Activated T-helper 17 cell treated with anti-CD3 and anti-CD28 coated beads, Interleukin-2, amount 50 U/mL, for 72 hours (primary cell): ENCODE measurements around the gene HYAL3. TPM values are rescaled to one million over a fixed set of nuclear protein-coding genes. Genes with fewer than 3 reads are reported as not detected.

Experiments used
- ATAC-seq: fragments of 150-1000 bp; cut with Tn5 transposase; replicated peaks from 2 replicates; pipeline ENCODE4 v1.10.0; 2021; ENCODE audit warnings: mild to moderate bottlenecking, moderate library complexity
- H3K27ac Mint-ChIP-seq: one replicate; pipeline ENCODE4 v1.8.0; 2022; ENCODE audit warnings: mixed read lengths
- H3K27me3 Mint-ChIP-seq: one replicate; pipeline ENCODE4 v1.8.0; 2022; ENCODE audit warnings: mixed read lengths
- H3K36me3 Mint-ChIP-seq: one replicate; pipeline ENCODE4 v1.8.0; 2022; ENCODE audit warnings: low read depth, mild to moderate bottlenecking, mixed read lengths
- H3K4me1 Mint-ChIP-seq: one replicate; pipeline ENCODE4 v1.8.0; 2022; ENCODE audit warnings: mixed read lengths
- H3K4me3 Mint-ChIP-seq: one replicate; pipeline ENCODE4 v1.8.0; 2022; ENCODE audit warnings: mild to moderate bottlenecking, mixed read lengths
- H3K9me3 Mint-ChIP-seq: one replicate; pipeline ENCODE4 v1.8.0; 2022; ENCODE audit warnings: mixed read lengths
- total RNA-seq, 2 donors: library from RNA; stranded (reverse); gene quantifications; one replicate each; pipeline ENCODE4 v1.2.3, GENCODE V29; 2022

The HYAL3 gene
- total RNA-seq, 2 donors from 2014 or later, result 12.2 to 13.0 TPM

DNA sequence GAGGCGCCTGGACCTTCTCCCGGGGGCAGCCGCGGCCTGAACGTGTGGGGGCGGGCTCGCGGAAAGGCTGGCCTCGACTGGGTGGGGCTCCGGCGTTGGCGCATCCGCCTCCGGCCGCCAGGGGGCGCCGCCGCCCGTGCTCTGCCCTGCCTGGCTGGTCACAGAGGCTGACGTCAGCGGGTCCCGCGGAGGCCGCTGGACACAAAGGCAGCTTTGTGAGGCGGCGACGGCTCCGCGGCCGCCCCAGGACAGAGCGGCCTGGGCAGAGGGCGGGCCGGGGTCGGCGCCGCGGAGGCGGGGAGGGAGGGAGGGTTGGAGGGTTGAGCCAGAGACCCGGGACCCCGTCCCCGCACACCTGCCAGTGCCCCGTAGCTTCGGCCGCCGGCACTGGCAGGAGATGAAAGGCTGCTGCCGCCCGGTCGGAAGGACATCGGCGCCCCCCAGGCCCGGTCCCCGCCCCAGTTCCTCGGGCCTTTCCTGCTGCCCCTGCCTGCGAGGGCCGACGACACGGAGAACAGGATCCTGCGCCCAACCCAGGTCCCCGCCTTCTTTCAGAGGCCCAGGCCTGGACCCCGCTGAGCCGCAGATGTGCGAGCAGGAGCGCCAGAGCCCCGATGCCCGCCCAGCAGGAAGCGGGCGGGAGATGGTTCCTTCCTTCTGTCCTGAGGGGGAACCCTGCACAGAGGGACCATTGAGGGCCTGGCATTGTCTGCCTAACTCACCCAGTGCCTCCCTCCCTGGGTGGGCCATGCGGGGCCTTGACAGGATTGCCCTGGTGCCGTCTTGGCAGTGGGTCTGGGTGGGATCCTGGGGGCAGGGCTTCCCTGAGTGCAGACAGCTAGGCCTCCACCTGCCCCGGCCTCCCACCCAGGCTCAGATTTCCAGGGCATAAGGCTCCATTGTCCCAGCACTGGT lies 38.9 kb downstream of the HYAL3 start:
- H3K4me3 Mint-ChIP-seq, result peak overlapping the region; percentile 68
- no peaks in the 10 kb centered on the region for H3K27me3 Mint-ChIP-seq
- peak; percentile 96 for ATAC-seq
- peak overlapping the region; percentile 63 for H3K27ac Mint-ChIP-seq
- no peaks in the 10 kb centered on the region for H3K9me3 Mint-ChIP-seq
- no peaks in the 10 kb centered on the region for H3K4me1 Mint-ChIP-seq
- peaks cover 47% of the 10 kb centered on the region for H3K36me3 Mint-ChIP-seq

DNA sequence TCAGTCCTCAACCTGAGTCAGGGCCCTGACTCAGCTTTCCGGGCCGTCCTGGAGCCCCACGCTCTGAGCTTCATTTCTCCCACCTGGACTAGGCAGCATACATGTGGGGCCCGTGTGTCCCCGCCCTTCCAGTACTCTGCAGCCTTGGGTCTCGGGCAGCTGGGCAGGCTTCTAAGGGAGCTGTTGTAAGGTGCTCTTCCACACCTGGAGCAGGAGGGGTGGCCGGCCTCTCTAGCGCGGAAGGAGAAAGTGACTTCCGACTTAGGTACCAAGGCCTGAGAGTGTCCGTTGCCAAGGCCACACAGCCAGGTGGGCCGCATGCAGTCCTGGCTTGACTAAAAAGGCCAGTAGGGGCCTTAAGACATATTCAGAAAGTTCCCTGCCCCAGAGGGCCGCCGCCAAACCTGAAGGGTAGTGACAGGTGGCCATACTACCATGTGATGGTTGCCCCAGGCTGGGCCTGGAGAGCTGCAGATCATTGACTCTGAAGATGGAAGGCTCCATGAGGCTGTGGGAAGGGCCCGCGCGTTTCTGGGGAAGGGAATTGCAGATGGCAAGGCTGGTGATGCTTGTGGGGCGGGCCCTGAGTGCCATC lies 39.7 kb downstream of the HYAL3 start:
- no peaks in the 10 kb centered on the region for H3K9me3 Mint-ChIP-seq
- H3K36me3 Mint-ChIP-seq, result peaks cover 54% of the 10 kb centered on the region
- H3K27ac Mint-ChIP-seq, result peak overlapping the region; percentile 63
- H3K27me3 Mint-ChIP-seq, result no peaks in the 10 kb centered on the region
- H3K4me3 Mint-ChIP-seq, result peak overlapping the region; percentile 68
- peak; percentile 18 for ATAC-seq
- no peaks in the 10 kb centered on the region for H3K4me1 Mint-ChIP-seq

DNA sequence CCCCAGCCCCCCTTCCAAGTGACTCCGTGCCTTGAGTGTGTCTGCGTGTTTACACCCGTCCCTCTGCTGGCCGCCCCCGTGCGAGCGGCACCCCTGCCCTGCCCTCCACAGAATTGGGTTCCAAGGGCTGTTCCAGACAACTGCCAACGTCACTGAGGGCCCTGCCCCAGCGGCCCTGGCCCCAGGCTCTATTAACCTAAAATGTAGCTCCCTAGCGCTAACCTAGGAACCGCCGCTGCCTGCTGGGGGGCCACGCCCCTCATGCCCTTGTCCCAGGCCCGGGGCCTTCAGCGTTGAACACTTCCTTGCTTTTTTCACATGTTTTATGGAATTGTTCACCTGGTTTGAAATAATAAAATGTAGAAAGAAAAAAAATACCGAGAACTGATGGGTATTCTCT lies 40.2 kb downstream of the HYAL3 start:
- H3K27me3 Mint-ChIP-seq, result no peaks in the 10 kb centered on the region
- H3K4me1 Mint-ChIP-seq, result no peaks in the 10 kb centered on the region
- peaks cover 60% of the 10 kb centered on the region for H3K36me3 Mint-ChIP-seq
- no peak for ATAC-seq
- H3K27ac Mint-ChIP-seq, result peak overlapping the region; percentile 56
- H3K9me3 Mint-ChIP-seq, result no peaks in the 10 kb centered on the region
- H3K4me3 Mint-ChIP-seq, result peak overlapping the region; percentile 68

DNA sequence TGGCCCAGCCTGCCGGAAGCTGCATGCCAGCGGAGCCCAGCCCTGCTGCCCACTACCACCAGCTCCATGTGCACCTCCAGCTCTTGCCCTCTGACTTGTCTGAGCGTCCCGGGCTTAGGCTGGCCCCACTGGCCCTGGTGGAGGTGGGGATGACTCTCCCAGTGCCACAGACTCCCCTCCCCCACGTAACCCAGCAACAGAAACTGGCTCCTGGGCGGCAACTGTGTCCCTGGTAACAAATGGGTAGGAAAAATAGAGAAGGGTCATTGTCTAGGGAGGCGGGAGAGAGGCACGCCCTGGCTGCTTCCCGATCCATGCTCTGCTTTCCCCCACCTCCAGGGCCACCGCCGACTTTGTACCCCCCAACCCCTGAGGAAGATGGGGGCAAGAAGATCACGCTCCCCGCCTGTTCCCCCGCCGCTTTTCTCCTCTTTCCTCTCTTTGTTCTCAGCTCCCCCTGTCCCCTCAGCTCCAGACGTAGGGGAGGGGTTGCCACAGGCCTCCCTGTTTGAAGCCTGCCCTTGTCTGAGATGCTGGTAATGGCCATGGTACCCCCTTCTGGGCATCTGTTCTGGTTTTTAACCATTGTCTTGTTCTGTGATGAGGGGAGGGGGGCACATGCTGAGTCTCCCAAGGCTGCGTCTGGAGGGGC lies 41.0 kb downstream of the HYAL3 start:
- Mint-ChIP-seq H3K36me3 (peaks cover 68% of the 10 kb centered on the region), H3K9me3 (no peaks in the 10 kb centered on the region), H3K27ac (peak overlapping the region; percentile 56), H3K4me3 (no peak overlapping the region), H3K27me3 (no peaks in the 10 kb centered on the region), H3K4me1 (no peaks in the 10 kb centered on the region)
- no peak for ATAC-seq

DNA sequence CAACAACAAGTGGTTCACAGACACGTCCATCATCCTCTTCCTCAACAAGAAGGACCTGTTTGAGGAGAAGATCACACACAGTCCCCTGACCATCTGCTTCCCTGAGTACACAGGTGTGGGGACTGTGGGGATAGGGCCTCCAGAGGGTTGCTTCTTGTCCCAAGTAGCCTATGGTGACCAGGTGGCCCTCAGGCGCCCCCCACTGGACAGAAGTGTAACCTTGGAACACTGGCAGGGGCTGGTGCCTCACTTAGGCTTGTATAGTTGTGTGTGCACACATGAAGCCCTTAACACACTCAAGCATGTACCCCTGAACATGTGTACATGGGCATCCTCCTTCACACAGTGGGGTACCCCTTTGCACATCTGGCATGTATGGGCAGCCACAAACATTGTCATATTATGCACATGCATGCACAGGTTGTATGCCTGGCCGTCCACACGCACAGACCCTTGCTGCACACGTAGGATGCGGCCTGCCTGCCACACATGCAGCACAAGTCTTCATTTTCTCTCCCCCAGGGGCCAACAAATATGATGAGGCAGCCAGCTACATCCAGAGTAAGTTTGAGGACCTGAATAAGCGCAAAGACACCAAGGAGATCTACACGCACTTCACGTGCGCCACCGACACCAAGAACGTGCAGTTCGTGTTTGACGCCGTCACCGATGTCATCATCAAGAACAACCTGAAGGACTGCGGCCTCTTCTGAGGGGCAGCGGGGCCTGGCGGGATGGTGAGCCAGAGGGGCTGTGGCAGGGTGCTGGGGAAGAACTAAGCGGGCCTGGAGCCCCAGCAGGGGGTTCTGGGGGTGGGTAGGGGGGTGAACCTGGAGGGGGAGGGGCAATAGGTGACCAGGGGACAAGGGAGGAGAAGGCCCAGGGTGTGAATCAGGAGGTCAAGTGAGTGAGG lies 42.0 kb downstream of the HYAL3 start:
- Mint-ChIP-seq H3K4me3 (no peak overlapping the region), H3K27ac (peak overlapping the region; percentile 67), H3K27me3 (no peaks in the 10 kb centered on the region)

DNA sequence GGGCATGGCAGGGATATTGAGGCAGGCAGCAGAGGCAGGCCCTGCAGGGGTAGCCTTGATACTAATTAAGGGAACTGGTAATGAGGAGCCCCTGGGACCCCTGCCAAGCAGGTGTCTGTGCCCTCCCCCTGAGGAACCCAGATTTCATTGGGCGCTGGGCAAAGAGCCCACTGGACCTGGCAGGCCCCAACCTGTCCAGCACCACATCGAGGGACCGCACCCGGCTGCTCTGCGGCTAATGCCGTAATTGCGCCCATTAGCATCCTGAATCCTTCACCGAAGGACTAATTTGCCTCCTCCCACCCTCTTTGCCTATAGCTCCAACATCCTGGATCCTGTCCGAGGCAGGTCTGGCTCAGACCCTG lies 44.0 kb downstream of the HYAL3 start:
- peak overlapping the region; percentile 76 for H3K27ac Mint-ChIP-seq
- ATAC-seq, result no peak
- H3K36me3 Mint-ChIP-seq, result peaks cover 90% of the 10 kb centered on the region
- H3K27me3 Mint-ChIP-seq, result no peaks in the 10 kb centered on the region
- H3K9me3 Mint-ChIP-seq, result no peaks in the 10 kb centered on the region
- H3K4me1 Mint-ChIP-seq, result peaks cover 11% of the 10 kb centered on the region
- H3K4me3 Mint-ChIP-seq, result no peak overlapping the region

More for the DNA sequence above, 42.0 kb downstream of the HYAL3 start:
- no peaks in the 10 kb centered on the region for H3K9me3 Mint-ChIP-seq
- no peaks in the 10 kb centered on the region for H3K4me1 Mint-ChIP-seq
- peaks cover 75% of the 10 kb centered on the region for H3K36me3 Mint-ChIP-seq
- no peak for ATAC-seq

DNA sequence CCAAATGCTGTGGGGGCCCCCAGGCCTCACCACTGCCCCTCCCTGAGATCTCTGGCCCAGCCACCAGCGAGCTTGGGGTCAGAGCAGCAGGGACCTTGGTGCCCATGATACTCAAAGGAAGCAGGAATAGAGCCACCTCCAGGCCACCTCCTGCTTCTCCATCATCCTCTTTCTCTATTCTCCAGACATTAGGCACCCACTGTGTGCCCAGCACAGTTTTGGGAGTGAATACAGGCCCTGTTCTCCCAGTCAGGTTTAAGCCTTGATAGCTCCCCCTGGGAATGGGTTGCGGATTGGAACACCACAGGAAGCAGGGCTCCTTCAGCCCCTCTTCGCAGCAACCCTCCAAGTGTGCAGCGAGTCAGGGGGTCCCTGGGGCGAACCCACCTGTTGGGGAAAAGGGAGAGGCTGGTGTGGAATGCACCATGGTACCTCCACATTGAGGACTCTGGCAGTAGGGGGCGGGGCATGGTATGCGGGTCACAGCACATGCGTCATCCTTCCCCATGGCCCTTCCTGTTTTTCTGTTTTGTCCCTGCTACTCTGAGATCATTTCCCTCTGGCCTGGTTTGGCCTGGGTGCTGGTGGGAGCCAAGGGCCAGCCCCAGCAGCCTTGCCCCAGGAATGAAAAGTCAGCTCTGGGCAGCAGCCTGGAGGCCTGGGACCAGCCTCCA lies 44.5 kb downstream of the HYAL3 start:
- no peak overlapping the region for H3K4me3 Mint-ChIP-seq
- peaks cover 91% of the 10 kb centered on the region for H3K36me3 Mint-ChIP-seq
- peaks cover 14% of the 10 kb centered on the region for H3K4me1 Mint-ChIP-seq
- no peaks in the 10 kb centered on the region for H3K27me3 Mint-ChIP-seq
- no peak for ATAC-seq
- H3K9me3 Mint-ChIP-seq, result no peaks in the 10 kb centered on the region
- H3K27ac Mint-ChIP-seq, result peak overlapping the region; percentile 76

DNA sequence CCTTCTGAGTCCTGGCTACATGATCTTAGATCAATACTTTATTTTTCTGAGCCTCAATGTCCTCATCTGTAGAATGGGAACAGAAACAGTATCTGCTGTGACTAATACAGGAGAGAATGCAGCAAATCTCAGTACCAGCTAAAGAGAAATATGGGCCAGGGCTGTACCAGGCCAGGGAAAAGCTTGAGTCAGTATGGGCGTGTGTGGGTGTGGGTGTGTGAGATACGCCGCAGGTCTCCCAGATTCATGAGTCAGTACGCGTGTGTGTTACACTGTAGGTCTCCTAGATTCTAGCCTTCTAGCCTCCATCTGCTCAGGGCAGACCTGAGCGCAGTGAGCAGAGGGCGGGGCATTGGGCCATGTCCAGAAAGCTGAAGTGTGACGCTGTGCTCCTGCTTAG lies 48.0 kb downstream of the HYAL3 start:
- H3K9me3 Mint-ChIP-seq, result no peaks in the 10 kb centered on the region
- peaks cover 72% of the 10 kb centered on the region for H3K36me3 Mint-ChIP-seq
- no peaks in the 10 kb centered on the region for H3K27me3 Mint-ChIP-seq
- H3K4me1 Mint-ChIP-seq, result peaks cover 30% of the 10 kb centered on the region
- peak; percentile 74 for ATAC-seq
- H3K4me3 Mint-ChIP-seq, result peak overlapping the region; percentile 65
- peak overlapping the region; percentile 80 for H3K27ac Mint-ChIP-seq

DNA sequence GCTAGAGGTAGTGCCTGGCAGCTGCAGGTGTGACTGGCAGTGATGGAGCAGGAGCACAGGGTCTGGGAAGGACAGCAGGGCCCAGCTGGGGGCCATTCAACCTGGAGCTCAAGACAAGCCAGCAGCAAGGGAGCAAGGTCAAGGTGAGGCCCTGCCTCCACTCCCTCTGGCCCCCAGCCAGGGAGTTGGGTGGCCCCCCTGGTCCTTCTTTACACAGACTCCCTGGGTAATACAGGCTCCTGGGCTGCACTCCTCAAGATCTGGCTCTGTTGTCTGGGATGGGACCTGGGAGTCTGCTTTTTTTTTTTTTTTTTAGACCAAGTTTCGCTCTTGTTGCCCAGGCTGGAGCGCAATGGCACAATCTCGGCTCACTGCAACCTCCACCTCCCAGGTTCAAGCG lies 48.7 kb downstream of the HYAL3 start:
- no peaks in the 10 kb centered on the region for H3K27me3 Mint-ChIP-seq
- peak overlapping the region; percentile 65 for H3K4me3 Mint-ChIP-seq
- peaks cover 65% of the 10 kb centered on the region for H3K36me3 Mint-ChIP-seq
- ATAC-seq, result no peak
- H3K9me3 Mint-ChIP-seq, result no peaks in the 10 kb centered on the region
- H3K4me1 Mint-ChIP-seq, result peaks cover 30% of the 10 kb centered on the region
- H3K27ac Mint-ChIP-seq, result peak overlapping the region; percentile 80

DNA sequence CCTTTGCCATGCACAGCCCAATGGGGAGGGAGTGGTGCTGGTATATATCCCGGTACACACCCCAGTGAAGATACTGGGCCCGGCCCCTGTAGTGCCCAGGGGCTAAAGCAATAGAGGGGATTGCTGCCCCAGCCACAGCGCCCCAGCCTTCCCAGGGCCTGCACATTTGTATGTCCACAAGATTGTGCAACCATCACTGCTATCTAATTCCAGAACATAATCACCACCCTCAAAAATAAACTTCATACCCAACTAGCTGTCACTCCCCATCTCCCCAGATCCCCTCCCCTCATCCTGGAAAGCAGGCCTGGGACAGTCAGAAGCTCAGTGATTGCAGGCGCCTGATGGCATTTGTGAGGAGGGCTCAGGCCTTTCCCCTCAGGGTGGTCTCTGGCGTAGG lies 49.7 kb downstream of the HYAL3 start:
- H3K4me1 Mint-ChIP-seq, result peaks cover 30% of the 10 kb centered on the region
- H3K4me3 Mint-ChIP-seq, result no peak overlapping the region
- H3K9me3 Mint-ChIP-seq, result no peaks in the 10 kb centered on the region
- ATAC-seq, result no peak
- peak overlapping the region; percentile 59 for H3K27ac Mint-ChIP-seq
- peaks cover 56% of the 10 kb centered on the region for H3K36me3 Mint-ChIP-seq
- no peaks in the 10 kb centered on the region for H3K27me3 Mint-ChIP-seq

DNA sequence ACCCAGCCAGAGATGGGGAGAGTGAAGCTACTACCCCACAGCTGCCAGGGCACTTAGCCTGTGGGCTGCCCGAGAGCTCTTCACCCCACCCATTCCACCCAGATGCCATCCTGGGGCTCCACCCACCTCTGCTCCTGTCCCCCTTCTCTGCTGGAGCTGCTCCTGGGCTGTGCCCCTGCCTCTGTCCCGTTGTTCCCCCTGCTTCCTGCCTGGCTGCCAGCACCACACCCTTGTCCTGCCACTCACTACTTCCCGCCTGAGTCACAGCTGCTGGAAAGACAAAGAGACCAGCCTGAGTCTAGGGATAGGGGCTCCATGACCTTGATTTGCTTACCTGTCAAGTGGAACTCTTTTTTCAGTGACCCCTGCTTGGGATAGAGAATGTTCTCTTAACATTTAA lies 50.8 kb downstream of the HYAL3 start:
- Mint-ChIP-seq H3K4me3 (peak overlapping the region; percentile 34), H3K9me3 (no peaks in the 10 kb centered on the region), H3K27me3 (no peaks in the 10 kb centered on the region), H3K36me3 (peaks cover 56% of the 10 kb centered on the region), H3K27ac (peak overlapping the region; percentile 81), H3K4me1 (peaks cover 38% of the 10 kb centered on the region)
- ATAC-seq, result no peak

DNA sequence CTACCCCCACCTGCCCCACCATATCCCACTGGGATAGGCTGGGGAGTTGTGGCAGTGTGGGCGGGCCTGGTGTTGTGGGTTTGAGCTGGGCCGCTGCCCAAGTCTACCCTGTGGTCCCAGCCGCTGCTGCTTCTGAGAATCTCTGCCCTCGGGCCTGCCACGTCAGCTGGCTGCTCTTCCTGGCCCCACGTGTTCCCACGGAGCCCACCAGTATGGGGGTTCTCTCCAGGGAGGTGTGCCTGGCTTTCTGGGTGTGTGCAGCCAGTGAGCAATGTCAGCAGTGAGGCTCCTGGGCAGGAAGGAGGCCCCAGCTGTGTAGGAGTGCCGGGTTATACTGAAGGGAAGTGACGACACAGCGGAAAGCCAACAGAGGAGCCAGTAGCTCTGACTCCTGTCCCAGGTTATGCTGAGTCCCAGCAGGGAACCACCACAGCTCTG lies 52.7 kb downstream of the HYAL3 start:
- H3K27ac Mint-ChIP-seq, result peak overlapping the region; percentile 99
- ATAC-seq, result peak; percentile 80
- H3K4me3 Mint-ChIP-seq, result peak overlapping the region; percentile 99
- peaks cover 49% of the 10 kb centered on the region for H3K36me3 Mint-ChIP-seq
- no peaks in the 10 kb centered on the region for H3K9me3 Mint-ChIP-seq
- no peaks in the 10 kb centered on the region for H3K27me3 Mint-ChIP-seq
- H3K4me1 Mint-ChIP-seq, result peaks cover 52% of the 10 kb centered on the region

DNA sequence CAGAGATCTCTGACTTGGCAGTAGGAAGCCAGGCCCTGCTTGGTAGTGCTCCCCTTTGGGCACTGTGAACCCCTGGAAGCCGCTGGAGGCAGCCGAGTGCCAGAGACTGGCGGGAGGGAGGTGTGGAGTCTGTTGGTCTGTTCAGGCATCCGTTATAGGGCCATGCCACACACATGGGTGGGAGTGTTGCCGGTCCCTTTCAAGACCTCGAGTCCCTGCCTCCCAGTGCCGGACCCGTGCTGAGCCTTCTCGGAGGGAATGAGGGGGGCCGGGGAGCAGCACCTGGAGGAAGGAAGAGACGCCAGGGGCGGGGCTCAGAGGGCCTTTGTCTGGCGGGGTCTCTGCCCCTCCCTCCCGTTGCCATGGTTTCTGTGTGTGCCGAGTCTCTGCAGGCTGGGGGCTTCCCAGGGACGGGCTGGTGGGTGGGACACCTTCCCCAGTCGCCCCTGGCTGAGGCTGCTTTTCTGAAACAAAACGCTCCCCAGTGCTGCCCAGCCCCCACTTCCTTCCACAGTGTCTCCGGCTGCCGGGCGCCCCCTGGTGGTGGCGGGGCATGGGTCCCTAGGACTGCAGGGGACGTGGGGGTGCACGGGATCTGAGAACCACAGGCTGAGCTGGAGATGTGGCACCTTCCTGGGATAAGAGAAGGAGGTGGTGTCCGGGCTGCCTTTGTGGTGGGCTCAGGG lies 53.2 kb downstream of the HYAL3 start:
- Mint-ChIP-seq H3K36me3 (peaks cover 48% of the 10 kb centered on the region), H3K4me3 (peak overlapping the region; percentile 99), H3K9me3 (no peaks in the 10 kb centered on the region), H3K4me1 (peaks cover 52% of the 10 kb centered on the region), H3K27me3 (no peaks in the 10 kb centered on the region), H3K27ac (peak overlapping the region; percentile 99)
- peak; percentile 76 for ATAC-seq
